ENCODE measurements around the gene CUX1.

Gene CUX1

DNA sequence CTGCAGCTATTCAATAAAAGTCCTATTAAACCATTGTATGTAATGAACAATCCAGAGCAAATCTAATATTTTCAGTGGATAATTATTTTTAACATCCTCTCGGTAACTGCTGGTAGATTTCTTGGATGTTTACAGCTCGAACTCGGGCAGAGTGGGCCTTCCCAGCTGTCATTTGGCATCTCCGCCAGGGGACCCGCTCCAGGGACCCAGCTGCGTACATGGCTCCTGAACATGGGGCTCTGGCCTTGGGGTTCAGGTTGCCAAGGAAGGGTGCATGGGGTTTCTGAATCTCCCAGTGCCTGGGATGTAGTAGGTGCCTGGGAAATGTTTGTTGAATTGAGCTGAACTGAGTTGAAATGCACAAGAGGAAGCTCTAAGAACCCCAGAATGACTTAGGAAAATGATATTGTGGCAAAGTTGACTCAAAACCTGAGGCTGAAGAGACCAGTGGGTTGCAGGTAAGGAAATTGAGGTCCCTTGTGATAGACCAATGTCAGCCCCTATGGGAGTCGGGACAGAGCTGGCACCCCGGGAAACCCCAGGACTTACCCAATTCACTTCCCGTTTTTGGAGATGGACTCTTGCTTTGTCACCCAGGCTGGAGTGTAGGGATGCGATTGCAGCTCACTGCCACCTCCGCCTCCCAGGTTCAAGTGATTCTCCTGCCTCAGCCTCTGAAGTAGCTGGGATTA, 228.4 kb downstream of the CUX1 start:
- H4K20me1 ChIP-seq (ENCODE audit: control insufficient read depth, insufficient read depth, low read depth, low read length): 0 out of 2 replicates have a peak, but pooled peaks cover 4% of the 10 kb centered on the region
- peak overlapping the region; percentile 76 for H3K27ac ChIP-seq (ENCODE audit: low read depth, low read length)
- H3K4me3 ChIP-seq (ENCODE audit: low read length): peak overlapping the region; percentile 59

DNA sequence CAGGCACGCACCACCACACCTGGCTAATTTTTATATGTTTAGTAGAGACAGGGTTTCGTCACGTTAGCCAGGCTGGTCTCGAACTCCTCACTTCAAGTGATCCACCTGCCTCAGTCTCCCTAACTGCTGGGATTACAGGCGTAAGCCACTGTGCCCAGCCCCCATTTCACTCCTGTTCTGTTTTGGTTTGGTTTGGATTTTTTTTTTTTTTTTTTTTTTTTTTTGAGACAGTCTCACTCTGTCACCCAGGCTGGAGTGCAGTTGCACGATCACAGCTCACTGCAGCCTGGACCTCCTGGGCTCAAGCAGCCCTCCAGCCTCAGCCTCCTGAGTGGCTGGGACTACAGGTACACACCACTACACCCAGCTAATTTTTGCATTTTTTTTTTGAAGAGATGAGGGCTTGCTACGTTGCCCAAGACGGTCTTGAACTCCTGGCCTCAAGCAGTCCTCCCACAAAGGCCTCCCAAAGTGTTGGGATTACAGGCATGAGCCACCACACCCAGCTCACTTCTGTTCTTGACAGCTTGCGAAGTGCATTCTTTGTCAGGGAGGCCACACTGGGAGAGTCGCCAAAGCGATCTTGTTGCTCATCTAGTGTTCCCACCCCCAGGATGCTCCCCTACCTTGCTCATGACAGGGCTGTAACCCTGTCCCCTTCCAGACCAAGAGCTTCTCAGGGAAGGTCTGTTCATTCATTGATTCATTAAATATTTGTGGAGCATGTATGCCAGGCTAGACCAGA, 229.1 kb downstream of the CUX1 start:
- H4K20me1 ChIP-seq (ENCODE audit: control insufficient read depth, insufficient read depth, low read depth, low read length): 0 out of 2 replicates have a peak, but pooled peaks cover 4% of the 10 kb centered on the region
- H3K9me2 ChIP-seq (replicated peaks; ENCODE audit: control insufficient read depth, low read length): no peaks in the 10 kb centered on the region
- H3K36me3 ChIP-seq (ENCODE audit: control insufficient read depth, low read length): peaks cover 44% of the 10 kb centered on the region
- H3K27ac ChIP-seq (ENCODE audit: low read depth, low read length): no peak overlapping the region
- H3F3A ChIP-seq (ENCODE audit: control insufficient read depth, insufficient read depth): peaks cover 7% of the 10 kb centered on the region; the same call in 1 of the 2 replicates
- no peaks in the 10 kb centered on the region for H3K9me3 ChIP-seq (ENCODE audit: control insufficient read depth, insufficient read depth, low read length)
- H3K4me1 ChIP-seq (ENCODE audit: control insufficient read depth, low read length): peaks cover 72% of the 10 kb centered on the region
- H3K27me3 ChIP-seq (ENCODE audit: control insufficient read depth, low read length): no peaks in the 10 kb centered on the region
- no peak overlapping the region for H3K4me3 ChIP-seq (ENCODE audit: low read length)
- peaks cover 97% of the 10 kb centered on the region for H3K79me2 ChIP-seq (ENCODE audit: control insufficient read depth, low read length)
- peak overlapping the region; percentile 77 for H3K4me2 ChIP-seq (ENCODE audit: low read length)
- TF ChIP-seq, protein P1, sequence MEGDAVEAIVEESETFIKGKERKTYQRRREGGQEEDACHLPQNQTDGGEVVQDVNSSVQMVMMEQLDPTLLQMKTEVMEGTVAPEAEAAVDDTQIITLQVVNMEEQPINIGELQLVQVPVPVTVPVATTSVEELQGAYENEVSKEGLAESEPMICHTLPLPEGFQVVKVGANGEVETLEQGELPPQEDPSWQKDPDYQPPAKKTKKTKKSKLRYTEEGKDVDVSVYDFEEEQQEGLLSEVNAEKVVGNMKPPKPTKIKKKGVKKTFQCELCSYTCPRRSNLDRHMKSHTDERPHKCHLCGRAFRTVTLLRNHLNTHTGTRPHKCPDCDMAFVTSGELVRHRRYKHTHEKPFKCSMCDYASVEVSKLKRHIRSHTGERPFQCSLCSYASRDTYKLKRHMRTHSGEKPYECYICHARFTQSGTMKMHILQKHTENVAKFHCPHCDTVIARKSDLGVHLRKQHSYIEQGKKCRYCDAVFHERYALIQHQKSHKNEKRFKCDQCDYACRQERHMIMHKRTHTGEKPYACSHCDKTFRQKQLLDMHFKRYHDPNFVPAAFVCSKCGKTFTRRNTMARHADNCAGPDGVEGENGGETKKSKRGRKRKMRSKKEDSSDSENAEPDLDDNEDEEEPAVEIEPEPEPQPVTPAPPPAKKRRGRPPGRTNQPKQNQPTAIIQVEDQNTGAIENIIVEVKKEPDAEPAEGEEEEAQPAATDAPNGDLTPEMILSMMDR (IDR thresholded peaks at IDR 0.05; ENCODE audit: low read depth, low read length, poor library complexity, severe bottlenecking): no peak
- TF ChIP-seq EZH2phosphoT487 (IDR thresholded peaks at IDR 0.05; ENCODE audit: borderline replicate concordance, low read length): no peak

More for the DNA sequence above, 228.4 kb downstream of the CUX1 start:
- H3F3A ChIP-seq (ENCODE audit: control insufficient read depth, insufficient read depth): peaks cover 7% of the 10 kb centered on the region; the same call in 1 of the 2 replicates
- peaks cover 76% of the 10 kb centered on the region for H3K4me1 ChIP-seq (ENCODE audit: control insufficient read depth, low read length)
- H3K9me2 ChIP-seq (replicated peaks; ENCODE audit: control insufficient read depth, low read length): no peaks in the 10 kb centered on the region
- H3K36me3 ChIP-seq (ENCODE audit: control insufficient read depth, low read length): peaks cover 39% of the 10 kb centered on the region
- peaks cover 94% of the 10 kb centered on the region for H3K79me2 ChIP-seq (ENCODE audit: control insufficient read depth, low read length)
- H3K27me3 ChIP-seq (ENCODE audit: control insufficient read depth, low read length): no peaks in the 10 kb centered on the region
- H3K9me3 ChIP-seq (ENCODE audit: control insufficient read depth, insufficient read depth, low read length): no peaks in the 10 kb centered on the region
- TF ChIP-seq EZH2phosphoT487 (IDR thresholded peaks at IDR 0.05; ENCODE audit: borderline replicate concordance, low read length): no peak
- TF ChIP-seq, protein P1 (IDR thresholded peaks at IDR 0.05; ENCODE audit: low read depth, low read length, poor library complexity, severe bottlenecking): no peak
- H3K4me2 ChIP-seq (ENCODE audit: low read length): peak overlapping the region; percentile 77

DNA sequence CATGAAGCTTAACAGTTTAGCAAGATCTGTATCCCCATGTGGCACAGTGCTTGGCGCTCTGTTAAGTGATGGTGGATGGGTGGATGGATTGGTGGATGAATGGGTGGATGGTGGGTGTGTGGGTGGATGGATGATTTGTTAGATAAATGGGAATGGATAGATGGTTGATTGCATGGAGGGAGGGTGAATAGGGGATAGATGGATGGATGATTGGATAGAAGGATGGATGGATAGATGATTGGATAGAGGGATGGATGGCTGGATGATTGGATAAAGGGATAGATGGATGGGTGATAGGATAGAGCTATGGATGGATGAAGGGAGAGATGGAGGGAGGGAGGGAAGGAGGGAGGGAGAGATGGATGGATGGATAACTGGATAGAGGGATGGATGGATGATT, 229.7 kb downstream of the CUX1 start:
- peaks cover 97% of the 10 kb centered on the region for H3K79me2 ChIP-seq (ENCODE audit: control insufficient read depth, low read length)
- no peak overlapping the region for H3K27ac ChIP-seq (ENCODE audit: low read depth, low read length)
- H3K9me3 ChIP-seq (ENCODE audit: control insufficient read depth, insufficient read depth, low read length): no peaks in the 10 kb centered on the region
- H3K27me3 ChIP-seq (ENCODE audit: control insufficient read depth, low read length): no peaks in the 10 kb centered on the region
- H3K4me1 ChIP-seq (ENCODE audit: control insufficient read depth, low read length): peaks cover 66% of the 10 kb centered on the region
- no peaks in the 10 kb centered on the region for H3K9me2 ChIP-seq (replicated peaks; ENCODE audit: control insufficient read depth, low read length)
- H3K4me2 ChIP-seq (ENCODE audit: low read length): no peak overlapping the region
- TF ChIP-seq, protein P1 (IDR thresholded peaks at IDR 0.05; ENCODE audit: low read depth, low read length, poor library complexity, severe bottlenecking): no peak
- TF ChIP-seq EZH2phosphoT487 (IDR thresholded peaks at IDR 0.05; ENCODE audit: borderline replicate concordance, low read length): no peak
- H3K4me3 ChIP-seq (ENCODE audit: low read length): no peak overlapping the region
- H3F3A ChIP-seq (ENCODE audit: control insufficient read depth, insufficient read depth): peaks cover 6% of the 10 kb centered on the region; the same call in 1 of the 2 replicates
- 0 out of 2 replicates have a peak, but pooled peaks cover 4% of the 10 kb centered on the region for H4K20me1 ChIP-seq (ENCODE audit: control insufficient read depth, insufficient read depth, low read depth, low read length)
- peaks cover 43% of the 10 kb centered on the region for H3K36me3 ChIP-seq (ENCODE audit: control insufficient read depth, low read length)
